GM18858 (cell line): ENCODE results near the gene APP.
A peak's percentile ranks its signal among the peaks of the same experiment; 100 is the strongest.
"Not testable (repeated sequence)": the region's sequence is repeated elsewhere in the genome, so short reads cannot be mapped to it uniquely, and the experiment has no call there.

Experiments used
- ATAC-seq: cut with Tn5 transposase; IDR thresholded peaks from one replicate; pipeline ENCODE4 v1.9.1; 2021; ENCODE audit not compliant: unreplicated experiment

The APP gene

GRCh38 chr21:25953659-25954058 is 216.9 kb downstream of the APP start:
- ATAC-seq = no peak

- no peak for ATAC-seq
These were observed 217.4 kb downstream of the APP start for GRCh38 chr21:25953196-25953595.

DNA sequence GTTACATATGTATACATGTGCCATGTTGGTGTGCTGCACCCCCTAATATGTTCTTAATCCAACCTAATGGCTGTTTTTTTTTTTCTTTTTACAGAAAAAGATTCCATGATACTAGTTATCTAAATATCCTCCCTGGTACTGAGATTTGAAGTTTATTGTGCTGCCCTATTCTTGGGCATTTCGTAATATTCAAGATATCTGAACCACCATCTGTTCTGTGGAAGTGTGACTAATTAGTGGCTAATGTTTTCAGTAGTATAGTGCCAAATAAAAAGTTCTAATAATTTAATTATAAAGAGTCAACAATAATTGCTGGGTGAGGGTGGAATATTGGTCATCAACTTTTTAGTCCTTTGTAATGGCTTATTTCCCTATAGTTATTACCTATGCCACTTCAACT is 218.3 kb downstream of the APP start:
- no peak for ATAC-seq

DNA sequence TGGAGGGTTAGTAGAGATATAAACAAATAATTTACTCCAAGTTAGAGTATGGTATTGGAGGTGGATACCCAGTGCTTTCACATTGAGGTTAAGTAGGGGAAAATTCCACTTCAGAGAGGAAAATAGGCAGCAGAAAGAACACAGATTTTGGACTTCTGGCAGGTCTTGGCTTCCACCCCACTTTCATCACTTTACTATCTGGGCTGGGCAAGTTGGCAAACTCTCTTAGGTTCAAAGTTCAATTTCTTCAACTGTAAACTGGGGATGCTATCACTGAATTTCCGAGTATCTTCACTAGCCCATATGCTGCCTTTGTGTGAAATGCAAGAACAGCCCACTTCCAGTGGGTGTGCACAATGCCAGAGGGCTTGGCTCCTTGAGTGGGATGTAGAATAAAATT is 220.9 kb downstream of the APP start:
- ATAC-seq = no peak

DNA sequence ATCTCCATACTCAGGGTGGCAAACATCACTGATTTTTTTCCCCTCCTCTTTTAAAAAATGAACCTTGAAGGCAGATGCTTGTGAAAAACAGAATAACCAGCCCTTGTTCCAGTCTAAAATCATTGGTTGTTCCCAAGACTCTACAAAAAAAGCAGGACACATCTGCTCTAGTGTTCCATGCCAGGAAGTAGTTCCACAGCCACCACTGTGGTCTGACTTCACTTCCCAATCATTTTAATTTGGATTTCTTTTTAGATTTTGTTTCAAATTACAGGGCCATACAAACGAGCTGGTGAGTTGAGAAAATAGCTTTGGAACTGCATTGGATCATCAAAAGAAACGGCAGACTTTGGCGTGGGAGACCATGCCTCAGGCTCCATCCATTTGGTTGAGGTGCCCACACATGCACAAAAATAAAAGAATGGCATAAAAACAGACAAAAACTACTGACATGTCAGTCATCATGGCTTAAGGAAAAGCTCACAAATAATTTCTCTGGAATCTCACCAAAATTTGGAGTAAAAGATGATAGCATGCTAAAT is 225.8 kb downstream of the APP start:
- ATAC-seq = no peak

GRCh38 chr21:25944082-25944481 is 226.5 kb downstream of the APP start:
- no peak for ATAC-seq

DNA sequence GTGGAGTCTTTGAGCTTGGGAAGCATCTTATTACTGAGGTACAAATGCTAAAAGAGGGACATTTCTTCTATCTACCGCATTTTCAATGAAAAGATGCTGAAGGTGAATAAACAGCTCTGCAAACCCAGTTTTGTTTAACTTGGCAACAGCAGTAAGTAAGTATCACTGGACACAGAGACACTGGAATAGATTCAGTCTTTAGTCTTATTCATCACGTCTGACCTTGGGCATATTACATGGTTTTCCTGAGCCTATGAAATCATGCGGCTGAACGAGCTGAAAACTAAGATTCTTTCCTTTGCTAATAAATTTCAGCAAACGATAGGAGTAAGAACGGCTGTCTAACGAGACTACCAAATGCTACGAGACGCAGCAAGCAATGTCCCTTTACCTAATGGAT is 228.4 kb downstream of the APP start:
- no peak for ATAC-seq

GRCh38 chr21:25939396-25939761 is 231.2 kb downstream of the APP start:
- ATAC-seq = no peak

GRCh38 chr21:25938658-25939395 is 231.7 kb downstream of the APP start:
- no peak for ATAC-seq

GRCh38 chr21:25936776-25937175 is 233.8 kb downstream of the APP start:
- no peak for ATAC-seq

DNA sequence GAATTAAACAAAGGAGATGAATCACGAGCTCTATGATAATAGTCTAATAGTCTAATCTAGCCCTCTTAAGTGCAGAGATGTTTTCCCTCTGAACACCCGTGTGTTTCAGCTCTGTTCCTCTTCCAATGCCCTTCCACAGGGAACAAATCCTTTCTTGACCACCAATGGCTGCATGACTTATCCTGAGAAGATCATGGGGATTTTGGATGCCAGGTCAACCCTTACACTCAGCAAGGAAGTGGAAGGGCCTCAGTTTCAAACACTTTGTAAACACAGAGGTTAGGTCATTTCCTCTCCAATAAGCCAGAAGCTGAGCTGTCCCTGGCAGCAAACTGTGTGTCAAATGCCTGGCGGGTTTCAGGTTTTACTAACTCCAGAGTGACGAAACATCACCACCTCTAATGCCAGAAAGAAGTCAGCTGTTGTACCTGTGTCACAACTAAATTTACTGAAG is 235.8 kb downstream of the APP start:
- ATAC-seq = no peak

- no peak for ATAC-seq
These were observed 236.4 kb downstream of the APP start for GRCh38 chr21:25934130-25934529.

- no peak for ATAC-seq
These were observed 238.8 kb downstream of the APP start for GRCh38 chr21:25931765-25932164.

DNA sequence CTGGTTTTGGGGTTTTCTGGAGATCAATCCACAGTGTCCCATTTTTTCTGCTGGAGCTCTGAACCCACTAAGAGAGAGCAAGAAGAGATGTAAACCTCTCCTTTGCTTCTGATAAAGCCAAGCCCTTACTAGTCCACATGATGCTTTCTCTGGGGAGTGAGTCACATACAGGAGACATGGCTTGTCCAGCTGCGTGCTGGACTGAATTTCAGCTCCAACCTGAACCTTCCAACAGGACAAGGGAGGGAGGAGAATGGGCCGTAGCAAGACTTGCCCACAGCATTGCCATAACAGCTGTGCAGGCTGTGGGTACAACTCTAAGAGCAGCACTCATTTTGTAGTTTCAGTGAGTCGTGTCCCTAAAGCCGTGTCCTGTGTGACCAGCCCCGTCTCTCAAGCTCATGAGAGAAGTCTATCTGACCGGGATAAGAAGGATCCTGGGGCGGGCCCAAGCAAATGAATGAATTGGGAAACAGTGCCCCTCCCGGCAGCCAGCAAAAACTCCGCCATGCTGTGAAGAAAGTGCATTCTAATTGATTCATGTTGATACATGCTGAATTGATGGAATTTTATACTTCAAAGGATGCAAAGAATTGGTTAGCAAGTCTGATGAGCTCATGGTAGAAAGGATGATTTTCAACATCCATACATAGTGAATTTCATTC is 240.6 kb downstream of the APP start:
- no peak for ATAC-seq

DNA sequence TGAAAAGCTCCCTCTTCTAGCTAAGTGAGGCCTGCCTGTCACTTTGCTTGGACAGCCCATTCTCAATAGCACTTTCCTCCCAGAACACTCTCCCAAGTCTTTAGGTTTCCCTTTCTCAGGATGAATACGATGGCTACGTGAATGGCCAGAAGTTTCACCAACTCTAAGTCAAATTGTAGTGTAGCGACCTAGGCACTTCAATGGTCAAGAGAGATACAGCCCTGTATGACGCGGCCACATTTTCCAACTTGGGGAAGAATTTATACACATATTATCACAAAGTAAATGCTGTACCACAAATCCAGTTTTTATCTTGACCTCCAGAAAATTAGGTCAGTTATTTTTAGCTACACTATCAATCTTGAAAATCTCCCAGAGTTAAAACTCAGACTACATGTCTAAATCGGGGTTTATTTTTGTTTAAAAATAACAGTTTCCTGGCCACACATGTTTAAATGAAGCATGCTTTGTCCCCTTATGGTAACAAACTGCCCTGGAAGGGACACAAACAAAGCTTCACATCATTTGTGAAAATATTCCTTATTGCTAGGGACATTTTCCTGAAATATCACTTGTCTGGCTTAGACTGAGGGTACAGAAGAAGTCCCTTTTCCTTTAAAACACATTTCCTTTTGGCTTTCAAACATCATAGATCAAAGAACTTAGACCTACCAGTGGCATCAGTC is 243.2 kb downstream of the APP start:
- ATAC-seq = no peak

GRCh38 chr21:25925936-25926335 is 244.6 kb downstream of the APP start:
- no peak for ATAC-seq

DNA sequence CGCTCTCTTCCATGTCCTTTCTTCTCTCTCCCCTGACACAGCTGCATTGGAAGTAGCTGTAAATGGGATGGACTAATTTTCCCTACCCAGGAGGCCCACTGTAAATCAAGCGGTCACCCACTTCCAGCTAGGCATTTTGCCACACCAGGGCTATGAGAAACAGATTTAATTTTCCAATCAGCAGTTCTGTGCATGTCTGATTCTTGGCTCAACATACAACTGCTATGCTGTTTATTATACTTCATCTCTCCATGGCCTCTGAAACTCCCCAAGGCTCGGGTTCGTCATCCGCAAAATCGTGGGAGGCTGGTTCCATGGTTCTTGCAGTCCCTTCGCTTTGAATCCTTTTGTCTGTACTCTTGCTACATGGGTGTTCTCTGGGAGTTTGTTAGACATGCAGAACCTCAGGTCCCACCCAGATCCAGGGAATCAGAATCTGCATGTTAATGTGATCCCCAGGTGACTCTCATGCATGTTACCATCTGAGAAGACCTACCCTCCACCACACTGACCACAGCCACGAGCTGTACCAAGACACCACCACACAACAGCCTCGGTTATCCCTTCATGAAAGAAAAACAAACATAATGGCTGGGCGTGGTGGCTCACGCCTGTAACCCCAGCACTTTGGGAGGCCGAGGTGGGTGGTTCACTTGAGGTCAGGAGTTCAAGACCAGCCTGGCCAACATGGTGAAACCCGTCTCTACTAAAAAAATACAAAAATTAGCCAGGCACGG is 245.3 kb downstream of the APP start:
- ATAC-seq = no peak

- ATAC-seq = not testable (repeated sequence)
These were observed 252.4 kb downstream of the APP start for GRCh38 chr21:25918152-25918551.

GRCh38 chr21:25916226-25916625 is 254.3 kb downstream of the APP start:
- no peak for ATAC-seq

GRCh38 chr21:25913479-25913878 is 257.1 kb downstream of the APP start:
- peak; percentile 71 for ATAC-seq

GRCh38 chr21:25912402-25912746 is 258.2 kb downstream of the APP start:
- no peak for ATAC-seq
